ENCODE results near the gene ZNF385B.

Gene ZNF385B

GRCh38 chr2:179595284-179595683, 266.1 kb downstream of the ZNF385B start:
- FAIRE-seq, result no peak
- no peak for DNase-seq (ENCODE audit: insufficient read length, low spot score)

GRCh38 chr2:179594268-179595112, 266.9 kb downstream of the ZNF385B start:
- DNase-seq (ENCODE audit: insufficient read length, low spot score), result no peak
- no peak for FAIRE-seq

GRCh38 chr2:179593323-179593722, 268.1 kb downstream of the ZNF385B start:
- no peak for FAIRE-seq
- no peak for DNase-seq (ENCODE audit: insufficient read length, low spot score)

GRCh38 chr2:179592167-179592936, 269.1 kb downstream of the ZNF385B start:
- FAIRE-seq (no peak), DNase-seq (ENCODE audit: insufficient read length, low spot score) (no peak)

- FAIRE-seq, result no peak
- DNase-seq (ENCODE audit: insufficient read length, low spot score), result no peak
Measured at GRCh38 chr2:179591690-179592089, 269.7 kb downstream of the ZNF385B start.

- FAIRE-seq, result no peak
- no peak for DNase-seq (ENCODE audit: insufficient read length, low spot score)
Measured at GRCh38 chr2:179588486-179589145, 272.8 kb downstream of the ZNF385B start.

- FAIRE-seq (no peak), DNase-seq (ENCODE audit: insufficient read length, low spot score) (no peak)
Measured at GRCh38 chr2:179584760-179585159, 276.7 kb downstream of the ZNF385B start.

- FAIRE-seq, result no peak
- no peak for DNase-seq (ENCODE audit: insufficient read length, low spot score)
Measured at GRCh38 chr2:179581605-179582004, 279.8 kb downstream of the ZNF385B start.

- no peak for DNase-seq (ENCODE audit: insufficient read length, low spot score)
- no peak for FAIRE-seq
Measured at GRCh38 chr2:179580378-179581146, 280.9 kb downstream of the ZNF385B start.

- DNase-seq (ENCODE audit: insufficient read length, low spot score) (no peak), FAIRE-seq (no peak)
Measured at GRCh38 chr2:179579800-179580199, 281.6 kb downstream of the ZNF385B start.

GRCh38 chr2:179578171-179578916, 283.1 kb downstream of the ZNF385B start:
- FAIRE-seq, result no peak
- DNase-seq (ENCODE audit: insufficient read length, low spot score), result no peak

- no peak for FAIRE-seq
Measured at GRCh38 chr2:179574061-179574519, 287.3 kb downstream of the ZNF385B start.

GRCh38 chr2:179572544-179572943, 288.9 kb downstream of the ZNF385B start:
- FAIRE-seq (no peak), DNase-seq (ENCODE audit: insufficient read length, low spot score) (no peak)

More at GRCh38 chr2:179574061-179574519, 287.3 kb downstream of the ZNF385B start:
- no peak for DNase-seq (ENCODE audit: insufficient read length, low spot score)

GRCh38 chr2:179571721-179572120, 289.7 kb downstream of the ZNF385B start:
- DNase-seq (ENCODE audit: insufficient read length, low spot score) (no peak), FAIRE-seq (no peak)

- no peak for DNase-seq (ENCODE audit: insufficient read length, low spot score)
- FAIRE-seq, result no peak
Measured at GRCh38 chr2:179571252-179571651, 290.2 kb downstream of the ZNF385B start.

- no peak for DNase-seq (ENCODE audit: insufficient read length, low spot score)
- no peak for FAIRE-seq
Measured at GRCh38 chr2:179569831-179570233, 291.6 kb downstream of the ZNF385B start.

- no peak for DNase-seq (ENCODE audit: insufficient read length, low spot score)
- FAIRE-seq, result no peak
Measured at GRCh38 chr2:179565807-179566206, 295.6 kb downstream of the ZNF385B start.

GRCh38 chr2:179562330-179562885, 299.0 kb downstream of the ZNF385B start:
- FAIRE-seq, result no peak
- no peak for DNase-seq (ENCODE audit: insufficient read length, low spot score)

GRCh38 chr2:179561702-179562101, 299.7 kb downstream of the ZNF385B start:
- DNase-seq (ENCODE audit: insufficient read length, low spot score), result no peak
- no peak for FAIRE-seq
